Ishikawa (cell line): ENCODE data around the gene POLR2E.

Experiments
- CEBPB ChIP-seq: IDR thresholded peaks from 2 replicates; pipeline ENCODE4 v1.6.1; 2012
- CREB1 ChIP-seq: IDR thresholded peaks from 2 replicates; pipeline ENCODE4 v1.6.1; 2012; ENCODE audit warnings: low read depth
- EGR1 ChIP-seq: IDR thresholded peaks from 2 replicates; pipeline ENCODE4 v1.6.1; 2012
- EP300 ChIP-seq: IDR thresholded peaks from 2 replicates; pipeline ENCODE4 v1.6.1; 2012; ENCODE audit warnings: borderline replicate concordance
- FOXM1 ChIP-seq: IDR thresholded peaks from 2 replicates; pipeline ENCODE4 v1.6.1; 2012; ENCODE audit warnings: low read depth, borderline replicate concordance
- TAF1 ChIP-seq: IDR thresholded peaks from 2 replicates; pipeline ENCODE4 v1.6.1; 2012; ENCODE audit warnings: low read depth, mild to moderate bottlenecking
- TCF12 ChIP-seq: IDR thresholded peaks from 2 replicates; pipeline ENCODE4 v1.6.1; 2012; ENCODE audit warnings: low read depth
- TEAD4 ChIP-seq: IDR thresholded peaks from 2 replicates; pipeline ENCODE4 v1.6.1; 2012
- YY1 ChIP-seq: IDR thresholded peaks from 2 replicates; pipeline ENCODE4 v1.6.1; 2012; ENCODE audit warnings: low read depth
- TF ChIP-seq, protein P1 (sequence below): IDR thresholded peaks from 2 replicates; pipeline ENCODE4 v1.6.1; 2012; ENCODE audit warnings: low read depth, mild to moderate bottlenecking

DNA sequence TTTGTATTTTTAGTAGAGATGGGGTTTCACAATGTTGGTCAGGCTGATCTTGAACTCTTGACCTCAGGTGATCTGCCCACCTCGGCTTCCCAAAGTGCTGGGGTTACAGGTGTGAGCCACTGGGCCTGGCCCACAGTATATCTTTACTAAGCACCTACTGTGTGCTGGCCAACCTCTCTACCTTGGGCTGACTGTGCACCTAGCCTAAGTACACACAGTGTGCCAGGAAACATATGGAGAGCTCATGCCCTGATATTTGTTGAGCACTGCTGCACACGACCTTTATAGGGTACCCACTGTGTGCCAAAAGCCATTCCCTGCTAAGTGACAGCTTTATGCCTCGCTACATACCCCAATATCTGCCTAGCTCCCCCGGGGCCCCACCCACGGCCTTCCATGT is 34.5 kb downstream of the POLR2E start:
- TF ChIP-seq TCF12 (no peak), TAF1 (no peak), EP300 (no peak), EGR1 (no peak), CEBPB (no peak), YY1 (no peak), CREB1 (no peak), FOXM1 (no peak), TEAD4 (no peak)
- TF ChIP-seq, protein P1, sequence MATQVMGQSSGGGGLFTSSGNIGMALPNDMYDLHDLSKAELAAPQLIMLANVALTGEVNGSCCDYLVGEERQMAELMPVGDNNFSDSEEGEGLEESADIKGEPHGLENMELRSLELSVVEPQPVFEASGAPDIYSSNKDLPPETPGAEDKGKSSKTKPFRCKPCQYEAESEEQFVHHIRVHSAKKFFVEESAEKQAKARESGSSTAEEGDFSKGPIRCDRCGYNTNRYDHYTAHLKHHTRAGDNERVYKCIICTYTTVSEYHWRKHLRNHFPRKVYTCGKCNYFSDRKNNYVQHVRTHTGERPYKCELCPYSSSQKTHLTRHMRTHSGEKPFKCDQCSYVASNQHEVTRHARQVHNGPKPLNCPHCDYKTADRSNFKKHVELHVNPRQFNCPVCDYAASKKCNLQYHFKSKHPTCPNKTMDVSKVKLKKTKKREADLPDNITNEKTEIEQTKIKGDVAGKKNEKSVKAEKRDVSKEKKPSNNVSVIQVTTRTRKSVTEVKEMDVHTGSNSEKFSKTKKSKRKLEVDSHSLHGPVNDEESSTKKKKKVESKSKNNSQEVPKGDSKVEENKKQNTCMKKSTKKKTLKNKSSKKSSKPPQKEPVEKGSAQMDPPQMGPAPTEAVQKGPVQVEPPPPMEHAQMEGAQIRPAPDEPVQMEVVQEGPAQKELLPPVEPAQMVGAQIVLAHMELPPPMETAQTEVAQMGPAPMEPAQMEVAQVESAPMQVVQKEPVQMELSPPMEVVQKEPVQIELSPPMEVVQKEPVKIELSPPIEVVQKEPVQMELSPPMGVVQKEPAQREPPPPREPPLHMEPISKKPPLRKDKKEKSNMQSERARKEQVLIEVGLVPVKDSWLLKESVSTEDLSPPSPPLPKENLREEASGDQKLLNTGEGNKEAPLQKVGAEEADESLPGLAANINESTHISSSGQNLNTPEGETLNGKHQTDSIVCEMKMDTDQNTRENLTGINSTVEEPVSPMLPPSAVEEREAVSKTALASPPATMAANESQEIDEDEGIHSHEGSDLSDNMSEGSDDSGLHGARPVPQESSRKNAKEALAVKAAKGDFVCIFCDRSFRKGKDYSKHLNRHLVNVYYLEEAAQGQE: no peak
